ENCODE results near the gene FDPS.

The FDPS gene

GRCh38 chr1:155277070-155277901 is 31.4 kb upstream of the FDPS start, which contains the start of gene HCN3:
Gene HCN3 (plus strand): TSS chr1:155277463. CDS start chr1:155277591, 128 bp downstream.
- in situ Hi-C loops (cut with MboI; ENCODE audit: low pct_unique_long_range_greater_than_20kb, low sequenced_read_pairs, unreplicated experiment) = no loop called here
- TF ChIP-seq CTCF (IDR thresholded peaks at IDR 0.05; ENCODE audit: extremely low read depth, insufficient read depth, missing control alignments) = peak; percentile 74
- peak; percentile 99 for DNase-seq (ENCODE audit: low spot score)

DNA sequence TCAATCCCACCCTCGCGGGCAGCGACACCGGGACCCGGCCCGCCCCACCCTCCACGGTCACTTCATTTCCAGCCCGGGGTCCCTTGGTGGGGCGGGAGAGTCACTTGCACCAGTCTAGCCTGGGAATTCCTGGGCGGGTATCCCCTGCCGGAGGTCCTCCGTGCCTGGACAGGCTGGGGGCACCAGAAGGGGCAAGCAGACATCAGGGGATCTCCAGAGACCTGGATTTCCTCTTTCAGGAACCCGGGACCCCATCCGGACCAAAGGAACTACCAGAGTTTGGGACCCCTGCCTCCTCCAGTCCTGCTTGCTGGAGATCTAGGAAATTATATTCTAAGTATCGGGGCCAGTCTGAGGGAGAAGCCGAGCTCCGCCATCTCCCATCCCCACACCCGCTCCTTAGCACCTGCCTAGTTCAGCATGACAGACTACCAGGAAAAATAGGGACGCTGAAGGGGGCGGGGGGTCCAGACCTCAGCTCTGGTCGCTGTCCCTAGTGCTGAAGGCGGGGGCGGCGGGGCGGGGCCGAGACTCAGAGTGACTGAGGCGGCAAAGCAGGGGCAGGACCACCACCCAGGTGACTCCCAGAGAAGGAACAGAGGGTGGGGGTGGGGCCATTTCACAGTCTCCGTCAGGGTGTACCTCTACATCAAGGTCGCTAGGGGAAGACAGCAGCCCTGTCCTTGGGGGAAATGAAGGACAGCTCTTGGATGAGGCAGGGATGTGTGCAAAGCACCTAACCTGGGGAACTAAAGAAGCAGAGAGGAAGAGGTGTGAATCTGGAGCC is 30.6 kb upstream of the FDPS start:
- in situ Hi-C loops (cut with MboI; ENCODE audit: low pct_unique_long_range_greater_than_20kb, low sequenced_read_pairs, unreplicated experiment) = no loop called here
- DNase-seq (ENCODE audit: low spot score) = peak; percentile 81
- peak; percentile 40 for TF ChIP-seq CTCF (IDR thresholded peaks at IDR 0.05; ENCODE audit: extremely low read depth, insufficient read depth, missing control alignments)

- in situ Hi-C loops (cut with MboI; ENCODE audit: low pct_unique_long_range_greater_than_20kb, low sequenced_read_pairs, unreplicated experiment) = no loop called here
- TF ChIP-seq CTCF (IDR thresholded peaks at IDR 0.05; ENCODE audit: extremely low read depth, insufficient read depth, missing control alignments) = no peak
- no peak for DNase-seq (ENCODE audit: low spot score)
Observed at GRCh38 chr1:155278689-155279160, 29.9 kb upstream of the FDPS start.

DNA sequence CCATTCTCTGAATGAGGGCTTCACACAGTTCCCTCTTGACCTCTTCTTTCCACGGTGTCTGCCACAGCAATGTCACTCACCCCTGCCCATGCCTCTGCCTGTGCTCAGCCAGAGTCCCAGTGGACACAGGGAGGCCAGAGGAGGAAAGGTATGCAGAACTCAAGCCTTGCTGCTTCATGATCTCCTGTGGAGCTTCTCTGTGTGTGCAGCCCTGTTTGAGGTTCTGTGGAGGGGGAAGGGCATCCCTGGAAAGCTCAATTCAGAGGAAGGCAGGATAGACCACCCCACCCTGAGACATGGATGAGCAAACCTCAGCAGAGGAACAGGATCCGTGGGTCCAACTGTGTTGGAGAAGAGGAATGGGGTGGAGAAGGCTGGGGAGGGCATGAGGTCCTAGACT is 29.4 kb upstream of the FDPS start:
- in situ Hi-C loops (cut with MboI; ENCODE audit: low pct_unique_long_range_greater_than_20kb, low sequenced_read_pairs, unreplicated experiment) = no loop called here
- no peak for TF ChIP-seq CTCF (IDR thresholded peaks at IDR 0.05; ENCODE audit: extremely low read depth, insufficient read depth, missing control alignments)
- DNase-seq (ENCODE audit: low spot score) = no peak

DNA sequence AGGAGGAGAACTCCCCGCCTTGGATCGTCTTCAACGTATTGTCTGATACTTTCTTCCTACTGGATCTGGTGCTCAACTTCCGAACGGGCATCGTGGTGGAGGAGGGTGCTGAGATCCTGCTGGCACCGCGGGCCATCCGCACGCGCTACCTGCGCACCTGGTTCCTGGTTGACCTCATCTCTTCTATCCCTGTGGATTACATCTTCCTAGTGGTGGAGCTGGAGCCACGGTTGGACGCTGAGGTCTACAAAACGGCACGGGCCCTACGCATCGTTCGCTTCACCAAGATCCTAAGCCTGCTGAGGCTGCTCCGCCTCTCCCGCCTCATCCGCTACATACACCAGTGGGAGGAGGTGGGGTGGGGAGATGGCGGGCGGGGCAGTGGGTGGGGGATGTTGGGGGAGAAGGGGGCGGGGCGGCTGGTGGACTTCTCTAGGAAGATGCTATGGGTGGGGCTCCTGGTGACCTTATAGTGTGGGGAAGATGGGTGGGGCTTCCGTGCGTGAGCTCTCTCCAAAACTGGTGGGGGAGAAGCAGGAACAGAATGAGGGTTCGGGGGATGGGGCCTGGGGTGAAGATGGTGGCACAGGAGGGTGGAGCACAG is 26.1 kb upstream of the FDPS start:
- no peak for DNase-seq (ENCODE audit: low spot score)
- TF ChIP-seq CTCF (IDR thresholded peaks at IDR 0.05; ENCODE audit: extremely low read depth, insufficient read depth, missing control alignments) = no peak
- in situ Hi-C loops (cut with MboI; ENCODE audit: low pct_unique_long_range_greater_than_20kb, low sequenced_read_pairs, unreplicated experiment) = no loop called here

GRCh38 chr1:155284476-155284875 is 24.2 kb upstream of the FDPS start:
- in situ Hi-C loops (cut with MboI; ENCODE audit: low pct_unique_long_range_greater_than_20kb, low sequenced_read_pairs, unreplicated experiment) = no loop called here
- no peak for DNase-seq (ENCODE audit: low spot score)
- no peak for TF ChIP-seq CTCF (IDR thresholded peaks at IDR 0.05; ENCODE audit: extremely low read depth, insufficient read depth, missing control alignments)

Measured in GM13977 (cell line).